SK-N-SH (cell line): ENCODE data around the gene SLAIN2. TPM values are rescaled to one million over a fixed set of nuclear protein-coding genes. Genes with fewer than 3 reads are reported as not detected.

Experiments used
- CTCF ChIA-PET: fragments of 300-600, 350-600 bp; formaldehyde crosslinking; extraction: SDS; loops from one replicate; lab custom pipeline; 2021; lab: Yijun Ruan, JAX
- POLR2A ChIA-PET: fragments of 350-600 bp; sonication (Branson Sonifier 250); formaldehyde crosslinking; extraction: SDS; loops from one replicate; lab custom pipeline; 2020; ENCODE audit warnings: antibody characterized with exemption, inconsistent platforms; lab: Yijun Ruan, JAX
- DNase-seq: peaks from one replicate; pipeline ENCODE4 v3.0.0; 2012
- H2AFZ ChIP-seq: fragments of 200-600 bp; sonication (generic); 2 replicates; pipeline ENCODE4 v1.8.1; 2016; ENCODE audit warnings: antibody characterized with exemption, mild to moderate bottlenecking, low read depth
- H3F3A ChIP-seq: fragments of 200-600 bp; sonication (generic); replicated peaks from 2 replicates; pipeline ENCODE3; 2016; ENCODE audit warnings: antibody characterized with exemption, mild to moderate bottlenecking; ENCODE audit not compliant: insufficient read depth
- H3K27ac ChIP-seq, 2 experiments: fragments of 200-500 bp in 1 of 2; fragments of 200-600 bp in 1 of 2; sonication (Bioruptor generic) in 1 of 2; sonication (generic), shearing (Covaris generic) in 1 of 2; 2 replicates each; pipeline versions ENCODE4 v1.5.1 to v1.6.1; 2014 to 2016; ENCODE audit warnings: low read depth in 2 of 2, inconsistent platforms in 1 of 2, low read length in 1 of 2, mild to moderate bottlenecking in 1 of 2, mixed read lengths in 1 of 2
- H3K27me3 ChIP-seq: fragments of 200-600 bp; sonication (generic), shearing (Covaris generic); 2 replicates; pipeline ENCODE4 v1.6.1; 2016; ENCODE audit warnings: mixed run types; ENCODE audit not compliant: insufficient read depth
- H3K36me3 ChIP-seq, 2 experiments: fragments of 200-500 bp in 1 of 2; fragments of 200-600 bp in 1 of 2; sonication (Bioruptor generic) in 1 of 2; sonication (generic) in 1 of 2; replicated peaks in 1 of 2; 2 replicates each; pipeline versions ENCODE3 to v1.5.1; 2014 to 2016; ENCODE audit warnings: low read length in 1 of 2, mild to moderate bottlenecking in 1 of 2; ENCODE audit not compliant: insufficient read depth in 2 of 2, control insufficient read depth in 1 of 2
- H3K4me1 ChIP-seq, 2 experiments: fragments of 200-500 bp in 1 of 2; fragments of 200-600 bp in 1 of 2; sonication (Bioruptor generic) in 1 of 2; sonication (generic), shearing (Covaris generic) in 1 of 2; 2 replicates each; pipeline versions ENCODE4 v1.5.1 to v1.6.1; 2014 to 2016; ENCODE audit warnings: low read depth in 1 of 2, low read length in 1 of 2, mixed run types in 1 of 2; ENCODE audit not compliant: insufficient read depth in 2 of 2, control insufficient read depth in 1 of 2
- H3K4me2 ChIP-seq: fragments of 200-600 bp; sonication (generic), shearing (Covaris generic); 2 replicates; pipeline ENCODE4 v1.6.1; 2017; ENCODE audit warnings: mixed run types
- H3K4me3 ChIP-seq, 2 experiments: fragments of 200-500 bp in 1 of 2; fragments of 200-600 bp in 1 of 2; sonication (Bioruptor generic) in 1 of 2; sonication (generic), shearing (Covaris generic) in 1 of 2; 2 replicates each; pipeline versions ENCODE4 v1.5.1 to v1.8.1; 2014 to 2016; ENCODE audit warnings: low read depth in 2 of 2, inconsistent platforms in 1 of 2, low read length in 1 of 2, mild to moderate bottlenecking in 1 of 2, mixed read lengths in 1 of 2, moderate library complexity in 1 of 2
- H3K79me2 ChIP-seq: fragments of 200-600 bp; sonication (generic); 2 replicates; pipeline ENCODE4 v1.8.1; 2017; ENCODE audit warnings: mild to moderate bottlenecking; ENCODE audit not compliant: insufficient read depth
- H3K9ac ChIP-seq: fragments of 200-600 bp; sonication (generic); 2 replicates; pipeline ENCODE4 v1.6.1; 2017; ENCODE audit warnings: mixed run types
- H3K9me2 ChIP-seq: fragments of 200-600 bp; sonication (generic); 2 replicates; pipeline ENCODE4 v1.6.1; 2017; ENCODE audit warnings: mixed run types
- H3K9me3 ChIP-seq: fragments of 200-600 bp; sonication (generic); 2 replicates; pipeline ENCODE4 v1.6.1; 2017; ENCODE audit warnings: mixed run types, mild to moderate bottlenecking, moderate library complexity
- H4K20me1 ChIP-seq: fragments of 200-600 bp; sonication (generic); 2 replicates; pipeline ENCODE4 v1.6.1; 2017; ENCODE audit warnings: mild to moderate bottlenecking, mixed run types; ENCODE audit not compliant: insufficient read depth
- CHD2 ChIP-seq: fragments of 150-350 bp; IDR thresholded peaks from 2 replicates; pipeline ENCODE4 v1.6.1; 2018; ENCODE audit warnings: low read length; ENCODE audit not compliant: partially characterized antibody
- FOXJ3 ChIP-seq: sonication (generic); formaldehyde crosslinking; IDR thresholded peaks from 2 replicates; pipeline ENCODE4 v1.5.1; 2020; ENCODE audit warnings: mild to moderate bottlenecking, missing genetic modification reagents
- GATA2 ChIP-seq: sonication (generic); formaldehyde crosslinking; IDR thresholded peaks from 2 replicates; pipeline ENCODE4 v1.5.0; 2020; ENCODE audit warnings: mild to moderate bottlenecking, missing genetic modification reagents
- JUND ChIP-seq: IDR thresholded peaks from 2 replicates; pipeline ENCODE4 v1.4.0; 2012
- RAD21 ChIP-seq: IDR thresholded peaks from 2 replicates; pipeline ENCODE4 v1.6.1; 2012; ENCODE audit warnings: mild to moderate bottlenecking, low read length
- SMC3 ChIP-seq: IDR thresholded peaks from 2 replicates; pipeline ENCODE4 v1.6.1; 2012; ENCODE audit warnings: low read depth, low read length, improper control_type of control experiment
- TCF12 ChIP-seq: IDR thresholded peaks from 2 replicates; pipeline ENCODE4 v1.4.0; 2012
- WGBS: methylation state at CpG from one replicate; pipeline ENCODE4 v1.1.6; 2017; ENCODE audit warnings: low lambda C conversion rate; 5-methylcytosine and 5-hydroxymethylcytosine counted together
- polyA plus RNA-seq, 3 experiments: library from polyadenylated mRNA; depleted of rRNA; stranded (reverse); fragments of >200 nt; gene quantifications; 2 replicates each; pipeline ENCODE4 v1.2.3, GENCODE V29; 2012
- TF ChIP-seq, protein P1 (sequence below): IDR thresholded peaks from 2 replicates; pipeline ENCODE4 v1.4.0; 2012; ENCODE audit warnings: low read depth, borderline replicate concordance
- TF ChIP-seq, protein P2 (sequence below): IDR thresholded peaks from 2 replicates; pipeline ENCODE4 v1.4.0; 2012; ENCODE audit warnings: low read depth, borderline replicate concordance
- TF ChIP-seq, protein P3 (sequence below): fragments of 150-350 bp; IDR thresholded peaks from 2 replicates; pipeline ENCODE4 v1.6.1; 2017; ENCODE audit warnings: antibody characterized with exemption, low read length, low read depth, borderline replicate concordance
- TF ChIP-seq, protein P4 (sequence below): fragments of 200-600 bp; sonication (generic); IDR thresholded peaks from 2 replicates; pipeline ENCODE4 v1.6.1; 2017; ENCODE audit warnings: antibody characterized with exemption, mild to moderate bottlenecking, moderate library complexity
- TF ChIP-seq, protein P5 (sequence below): IDR thresholded peaks from 2 replicates; pipeline ENCODE4 v1.6.1; 2012; ENCODE audit warnings: mild to moderate bottlenecking, low read depth, low read length, moderate library complexity

The SLAIN2 gene
- polyA plus RNA-seq, 1 of the 3 experiments (the other 2 are of a cell fraction) = 17.0 TPM

DNA sequence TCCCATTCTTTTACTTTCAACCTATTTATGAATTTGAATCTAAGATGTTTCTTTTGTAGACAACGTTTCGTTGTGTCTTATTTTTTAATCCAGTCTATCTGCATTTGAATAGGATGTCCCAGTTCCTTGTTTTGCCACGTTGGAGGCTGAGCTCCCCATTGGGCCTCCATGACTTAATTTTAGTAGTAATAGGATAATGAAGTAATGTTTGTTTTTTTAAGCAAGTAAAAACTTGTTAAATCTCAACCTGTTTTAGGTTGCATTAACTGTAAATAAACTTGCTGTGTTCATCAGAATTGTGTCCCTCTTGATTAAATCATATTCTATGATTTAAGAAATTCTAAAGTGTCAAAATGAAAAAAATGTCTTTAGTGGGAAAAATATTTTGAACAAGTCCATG, 25.3 kb downstream of the SLAIN2 start:
- Histone ChIP-seq H3K9me2 (no peaks in the 10 kb centered on the region), H3K4me3 (no peak overlapping the region), H2AFZ (no peak overlapping the region), H3K9ac (no peak overlapping the region), H3K36me3 (peaks cover 0 to 4% of the 10 kb centered on the region in 2 experiments)
- no peak for DNase-seq
- ChIA-PET CTCF (no interaction called here), POLR2A (no interaction called here)
- TF ChIP-seq, protein P1, sequence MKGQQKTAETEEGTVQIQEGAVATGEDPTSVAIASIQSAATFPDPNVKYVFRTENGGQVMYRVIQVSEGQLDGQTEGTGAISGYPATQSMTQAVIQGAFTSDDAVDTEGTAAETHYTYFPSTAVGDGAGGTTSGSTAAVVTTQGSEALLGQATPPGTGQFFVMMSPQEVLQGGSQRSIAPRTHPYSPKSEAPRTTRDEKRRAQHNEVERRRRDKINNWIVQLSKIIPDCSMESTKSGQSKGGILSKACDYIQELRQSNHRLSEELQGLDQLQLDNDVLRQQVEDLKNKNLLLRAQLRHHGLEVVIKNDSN = no peak
- TF ChIP-seq GATA2 (no peak), FOXJ3 (CRISPR knock-in tag) (no peak), RAD21 (no peak), SMC3 (no peak), CHD2 (no peak), JUND (no peak), TCF12 (no peak)
- TF ChIP-seq, protein P2, sequence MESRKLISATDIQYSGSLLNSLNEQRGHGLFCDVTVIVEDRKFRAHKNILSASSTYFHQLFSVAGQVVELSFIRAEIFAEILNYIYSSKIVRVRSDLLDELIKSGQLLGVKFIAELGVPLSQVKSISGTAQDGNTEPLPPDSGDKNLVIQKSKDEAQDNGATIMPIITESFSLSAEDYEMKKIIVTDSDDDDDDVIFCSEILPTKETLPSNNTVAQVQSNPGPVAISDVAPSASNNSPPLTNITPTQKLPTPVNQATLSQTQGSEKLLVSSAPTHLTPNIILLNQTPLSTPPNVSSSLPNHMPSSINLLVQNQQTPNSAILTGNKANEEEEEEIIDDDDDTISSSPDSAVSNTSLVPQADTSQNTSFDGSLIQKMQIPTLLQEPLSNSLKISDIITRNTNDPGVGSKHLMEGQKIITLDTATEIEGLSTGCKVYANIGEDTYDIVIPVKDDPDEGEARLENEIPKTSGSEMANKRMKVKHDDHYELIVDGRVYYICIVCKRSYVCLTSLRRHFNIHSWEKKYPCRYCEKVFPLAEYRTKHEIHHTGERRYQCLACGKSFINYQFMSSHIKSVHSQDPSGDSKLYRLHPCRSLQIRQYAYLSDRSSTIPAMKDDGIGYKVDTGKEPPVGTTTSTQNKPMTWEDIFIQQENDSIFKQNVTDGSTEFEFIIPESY = no peak
- TF ChIP-seq, protein P3, sequence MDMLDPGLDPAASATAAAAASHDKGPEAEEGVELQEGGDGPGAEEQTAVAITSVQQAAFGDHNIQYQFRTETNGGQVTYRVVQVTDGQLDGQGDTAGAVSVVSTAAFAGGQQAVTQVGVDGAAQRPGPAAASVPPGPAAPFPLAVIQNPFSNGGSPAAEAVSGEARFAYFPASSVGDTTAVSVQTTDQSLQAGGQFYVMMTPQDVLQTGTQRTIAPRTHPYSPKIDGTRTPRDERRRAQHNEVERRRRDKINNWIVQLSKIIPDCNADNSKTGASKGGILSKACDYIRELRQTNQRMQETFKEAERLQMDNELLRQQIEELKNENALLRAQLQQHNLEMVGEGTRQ = no peak
- TF ChIP-seq, protein P4, sequence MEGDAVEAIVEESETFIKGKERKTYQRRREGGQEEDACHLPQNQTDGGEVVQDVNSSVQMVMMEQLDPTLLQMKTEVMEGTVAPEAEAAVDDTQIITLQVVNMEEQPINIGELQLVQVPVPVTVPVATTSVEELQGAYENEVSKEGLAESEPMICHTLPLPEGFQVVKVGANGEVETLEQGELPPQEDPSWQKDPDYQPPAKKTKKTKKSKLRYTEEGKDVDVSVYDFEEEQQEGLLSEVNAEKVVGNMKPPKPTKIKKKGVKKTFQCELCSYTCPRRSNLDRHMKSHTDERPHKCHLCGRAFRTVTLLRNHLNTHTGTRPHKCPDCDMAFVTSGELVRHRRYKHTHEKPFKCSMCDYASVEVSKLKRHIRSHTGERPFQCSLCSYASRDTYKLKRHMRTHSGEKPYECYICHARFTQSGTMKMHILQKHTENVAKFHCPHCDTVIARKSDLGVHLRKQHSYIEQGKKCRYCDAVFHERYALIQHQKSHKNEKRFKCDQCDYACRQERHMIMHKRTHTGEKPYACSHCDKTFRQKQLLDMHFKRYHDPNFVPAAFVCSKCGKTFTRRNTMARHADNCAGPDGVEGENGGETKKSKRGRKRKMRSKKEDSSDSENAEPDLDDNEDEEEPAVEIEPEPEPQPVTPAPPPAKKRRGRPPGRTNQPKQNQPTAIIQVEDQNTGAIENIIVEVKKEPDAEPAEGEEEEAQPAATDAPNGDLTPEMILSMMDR = no peak
- TF ChIP-seq, protein P5, sequence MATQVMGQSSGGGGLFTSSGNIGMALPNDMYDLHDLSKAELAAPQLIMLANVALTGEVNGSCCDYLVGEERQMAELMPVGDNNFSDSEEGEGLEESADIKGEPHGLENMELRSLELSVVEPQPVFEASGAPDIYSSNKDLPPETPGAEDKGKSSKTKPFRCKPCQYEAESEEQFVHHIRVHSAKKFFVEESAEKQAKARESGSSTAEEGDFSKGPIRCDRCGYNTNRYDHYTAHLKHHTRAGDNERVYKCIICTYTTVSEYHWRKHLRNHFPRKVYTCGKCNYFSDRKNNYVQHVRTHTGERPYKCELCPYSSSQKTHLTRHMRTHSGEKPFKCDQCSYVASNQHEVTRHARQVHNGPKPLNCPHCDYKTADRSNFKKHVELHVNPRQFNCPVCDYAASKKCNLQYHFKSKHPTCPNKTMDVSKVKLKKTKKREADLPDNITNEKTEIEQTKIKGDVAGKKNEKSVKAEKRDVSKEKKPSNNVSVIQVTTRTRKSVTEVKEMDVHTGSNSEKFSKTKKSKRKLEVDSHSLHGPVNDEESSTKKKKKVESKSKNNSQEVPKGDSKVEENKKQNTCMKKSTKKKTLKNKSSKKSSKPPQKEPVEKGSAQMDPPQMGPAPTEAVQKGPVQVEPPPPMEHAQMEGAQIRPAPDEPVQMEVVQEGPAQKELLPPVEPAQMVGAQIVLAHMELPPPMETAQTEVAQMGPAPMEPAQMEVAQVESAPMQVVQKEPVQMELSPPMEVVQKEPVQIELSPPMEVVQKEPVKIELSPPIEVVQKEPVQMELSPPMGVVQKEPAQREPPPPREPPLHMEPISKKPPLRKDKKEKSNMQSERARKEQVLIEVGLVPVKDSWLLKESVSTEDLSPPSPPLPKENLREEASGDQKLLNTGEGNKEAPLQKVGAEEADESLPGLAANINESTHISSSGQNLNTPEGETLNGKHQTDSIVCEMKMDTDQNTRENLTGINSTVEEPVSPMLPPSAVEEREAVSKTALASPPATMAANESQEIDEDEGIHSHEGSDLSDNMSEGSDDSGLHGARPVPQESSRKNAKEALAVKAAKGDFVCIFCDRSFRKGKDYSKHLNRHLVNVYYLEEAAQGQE = no peak
- TF ChIP-seq, all 33 proteins: peak for 0
- H3K9me3 ChIP-seq = no peaks in the 10 kb centered on the region
- no peak overlapping the region for H3K4me2 ChIP-seq
- H4K20me1 ChIP-seq = peaks cover 54% of the 10 kb centered on the region
- H3K27me3 ChIP-seq = no peaks in the 10 kb centered on the region
- H3K27ac ChIP-seq = no peak overlapping the region
- peaks cover 11% of the 10 kb centered on the region for H3F3A ChIP-seq
- WGBS = 87% methylated on average over 3 of the region's 3 CpGs
- H3K79me2 ChIP-seq = peaks cover 75% of the 10 kb centered on the region
- peaks cover 0 to 13% of the 10 kb centered on the region in 2 experiments; a peak in 2 of 4 replicates for H3K4me1 ChIP-seq
